Natural killer cell (primary cell): ENCODE results near the gene FOXF2. TPM values are rescaled to one million over a fixed set of nuclear protein-coding genes. Genes with fewer than 3 reads are reported as not detected.

Source experiments
- ATAC-seq, 3 donors: fragments of 150-1000 bp in 2 of 3; fragments of 200-7000 bp in 1 of 3; cut with Tn5 transposase; 1 replicate in 1 of 3; 2 replicates in 2 of 3; pipeline ENCODE4 v1.10.0; 2021; ENCODE audit warnings: mild to moderate bottlenecking in 2 of 3, moderate library complexity in 2 of 3
- DNase-seq, 2 donors: peaks; one replicate each; pipeline versions ENCODE4 v3.0.0 to v3.0.0-alpha.2; 2013 to 2021; ENCODE audit warnings: mixed read lengths in 1 of 2
- H3K27ac ChIP-seq: one replicate; pipeline ENCODE4 v1.5.1; 2013; ENCODE audit warnings: mild to moderate bottlenecking, low read length
- H3K27me3 ChIP-seq: one replicate; pipeline ENCODE4 v1.6.1; 2013; ENCODE audit warnings: low read length; ENCODE audit not compliant: control insufficient read depth, insufficient read depth
- H3K36me3 ChIP-seq: one replicate; pipeline ENCODE4 v1.6.1; 2013; ENCODE audit warnings: low read length; ENCODE audit not compliant: control insufficient read depth, insufficient read depth
- H3K4me1 ChIP-seq: one replicate; pipeline ENCODE4 v1.6.1; 2013; ENCODE audit warnings: low read length; ENCODE audit not compliant: control insufficient read depth, insufficient read depth
- H3K4me3 ChIP-seq: one replicate; pipeline ENCODE4 v1.5.1; 2013; ENCODE audit warnings: low read length
- H3K9me3 ChIP-seq: one replicate; pipeline ENCODE4 v1.6.1; 2013; ENCODE audit warnings: low read length; ENCODE audit not compliant: control insufficient read depth, insufficient read depth
- H3K27ac Mint-ChIP-seq, 2 donors: one replicate each; pipeline ENCODE4 v1.8.0; 2022; ENCODE audit warnings: mild to moderate bottlenecking in 2 of 2, mixed read lengths in 2 of 2, moderate library complexity in 1 of 2
- H3K27me3 Mint-ChIP-seq, 2 donors: one replicate each; pipeline ENCODE4 v1.8.0; 2022; ENCODE audit warnings: low read depth in 2 of 2, mixed read lengths in 2 of 2
- H3K36me3 Mint-ChIP-seq: one replicate; pipeline ENCODE4 v1.8.0; 2022; ENCODE audit warnings: mixed read lengths
- H3K4me1 Mint-ChIP-seq, 2 donors: one replicate each; pipeline ENCODE4 v1.8.0; 2022; ENCODE audit warnings: mixed read lengths in 2 of 2
- H3K4me3 Mint-ChIP-seq: one replicate; pipeline ENCODE4 v1.8.0; 2022; ENCODE audit warnings: mild to moderate bottlenecking, moderate library complexity, mixed read lengths
- H3K9me3 Mint-ChIP-seq, 2 donors: one replicate each; pipeline ENCODE4 v1.8.0; 2022; ENCODE audit warnings: mixed read lengths in 2 of 2
- CTCF ChIP-seq: fragments of 200-600 bp; IDR thresholded peaks from one replicate; pipeline ENCODE4 v1.8.0; 2022; ENCODE audit warnings: antibody characterized with exemption
- WGBS: methylation state at CpG from one replicate; pipeline ENCODE4 v1.1.7; 2013; ENCODE audit warnings: missing lambda C conversion rate; ENCODE audit not compliant: insufficient coverage; 5-methylcytosine and 5-hydroxymethylcytosine counted together
- intact Hi-C: fragments of 100-400 bp; cut with micrococcal nuclease; formaldehyde crosslinking; loops from one replicate; pipeline ENCODE4 v1.14.2; 2022
- total RNA-seq, 4 donors: library from RNA; stranded (reverse); fragments of 120-200 nt in 1 of 4; gene quantifications; one replicate each; pipeline versions ENCODE4 v1.2.3 to v1.2.4, GENCODE V29; 2013 to 2022

Gene FOXF2
- total RNA-seq, 3 donors from 2014 or later (not counting 1 experiment from before 2014, with no cell fraction given), result not detected

GRCh38 chr6:1393641-1394283 is 4.4 kb downstream of the FOXF2 start:
- Mint-ChIP-seq H3K4me1 (peaks cover 8 to 18% of the 10 kb centered on the region in 2 donors), H3K36me3 (no peaks in the 10 kb centered on the region), H3K9me3 (no peaks in the 10 kb centered on the region), H3K27me3 (peaks cover 60 to 61% of the 10 kb centered on the region in 2 donors), H3K27ac (no peak overlapping the region), H3K4me3 (no peak overlapping the region)
- H3K9me3 ChIP-seq, result no peaks in the 10 kb centered on the region
- 4% methylated on average over 47 of the region's 47 CpGs for WGBS
- H3K27me3 ChIP-seq, result peaks cover 34% of the 10 kb centered on the region
- H3K4me1 ChIP-seq, result peaks cover 17% of the 10 kb centered on the region
- no peaks in the 10 kb centered on the region for H3K36me3 ChIP-seq
- no peak overlapping the region for H3K4me3 ChIP-seq
- no peak for TF ChIP-seq CTCF
- DNase-seq (no peak), ATAC-seq (no peak)
- H3K27ac ChIP-seq, result no peak overlapping the region
- intact Hi-C loops, result no loop called here

GRCh38 chr6:1394514-1395463 is 5.4 kb downstream of the FOXF2 start:
- peaks cover 36% of the 10 kb centered on the region for H3K27me3 ChIP-seq
- no peak overlapping the region for H3K27ac ChIP-seq
- H3K4me1 Mint-ChIP-seq, result peaks cover 6 to 12% of the 10 kb centered on the region in 2 donors
- no peaks in the 10 kb centered on the region for H3K9me3 ChIP-seq
- peaks cover 55 to 61% of the 10 kb centered on the region in 2 donors for H3K27me3 Mint-ChIP-seq
- no peak overlapping the region for H3K4me3 Mint-ChIP-seq
- WGBS, result 42% methylated on average over 20 of the region's 21 CpGs
- no peak overlapping the region for H3K27ac Mint-ChIP-seq
- ATAC-seq (no peak), DNase-seq (no peak)
- H3K9me3 Mint-ChIP-seq, result no peaks in the 10 kb centered on the region
- H3K4me3 ChIP-seq, result no peak overlapping the region
- peaks cover 14% of the 10 kb centered on the region for H3K4me1 ChIP-seq
- no peak for TF ChIP-seq CTCF
- H3K36me3 ChIP-seq, result no peaks in the 10 kb centered on the region
- no peaks in the 10 kb centered on the region for H3K36me3 Mint-ChIP-seq
- intact Hi-C loops, result no loop called here

- Mint-ChIP-seq H3K27me3 (peaks cover 55 to 58% of the 10 kb centered on the region in 2 donors), H3K4me1 (peaks cover 6 to 12% of the 10 kb centered on the region in 2 donors), H3K27ac (no peak overlapping the region)
These were observed 6.1 kb downstream of the FOXF2 start for GRCh38 chr6:1395506-1395905.

More at GRCh38 chr6:1395506-1395905, 6.1 kb downstream of the FOXF2 start:
- TF ChIP-seq CTCF, result no peak
- Mint-ChIP-seq H3K36me3 (no peaks in the 10 kb centered on the region), H3K4me3 (no peak overlapping the region), H3K9me3 (no peaks in the 10 kb centered on the region)
- ATAC-seq, result no peak
- DNase-seq, result no peak
- Histone ChIP-seq H3K27me3 (peaks cover 36% of the 10 kb centered on the region), H3K4me3 (no peak overlapping the region), H3K4me1 (peaks cover 12% of the 10 kb centered on the region), H3K36me3 (no peaks in the 10 kb centered on the region), H3K27ac (no peak overlapping the region), H3K9me3 (no peaks in the 10 kb centered on the region)
- intact Hi-C loops, result no loop called here
- 6% methylated on average over 2 of the region's 4 CpGs for WGBS
